IPS DF 6.9 (cell line): ENCODE results near the gene ASPG.

ENCODE experiments used
- DNase-seq: peaks from one replicate; pipeline ENCODE4 v3.0.0-alpha.2; 2013; ENCODE audit warnings: low read depth, low spot score
- H3K27ac ChIP-seq: one replicate; pipeline ENCODE4 v1.5.1; 2013; ENCODE audit warnings: low read length, control low read depth
- H3K27me3 ChIP-seq: 2 replicates; pipeline ENCODE4 v1.6.1; 2013; ENCODE audit warnings: mild to moderate bottlenecking, low read length; ENCODE audit not compliant: control insufficient read depth, insufficient read depth
- H3K36me3 ChIP-seq: 2 replicates; pipeline ENCODE4 v1.6.1; 2013; ENCODE audit warnings: low read length; ENCODE audit not compliant: control insufficient read depth, insufficient read depth
- H3K4me1 ChIP-seq: 2 replicates; pipeline ENCODE4 v1.6.1; 2013; ENCODE audit warnings: low read length; ENCODE audit not compliant: control insufficient read depth, insufficient read depth
- H3K4me3 ChIP-seq: 2 replicates; pipeline ENCODE4 v1.5.1; 2013; ENCODE audit warnings: mild to moderate bottlenecking, low read length
- H3K9me3 ChIP-seq: 2 replicates; pipeline ENCODE4 v1.6.1; 2013; ENCODE audit warnings: low read length, inconsistent platforms; ENCODE audit not compliant: control insufficient read depth, insufficient read depth
- WGBS: extraction: QIAGEN DNeasy Blood & Tissue Kit; methylation state at CpG from one replicate; pipeline ENCODE4 v1.1.7; 2013; ENCODE audit warnings: mixed read lengths, missing lambda C conversion rate; ENCODE audit not compliant: insufficient read length, insufficient coverage; 5-methylcytosine and 5-hydroxymethylcytosine counted together

The ASPG gene

DNA sequence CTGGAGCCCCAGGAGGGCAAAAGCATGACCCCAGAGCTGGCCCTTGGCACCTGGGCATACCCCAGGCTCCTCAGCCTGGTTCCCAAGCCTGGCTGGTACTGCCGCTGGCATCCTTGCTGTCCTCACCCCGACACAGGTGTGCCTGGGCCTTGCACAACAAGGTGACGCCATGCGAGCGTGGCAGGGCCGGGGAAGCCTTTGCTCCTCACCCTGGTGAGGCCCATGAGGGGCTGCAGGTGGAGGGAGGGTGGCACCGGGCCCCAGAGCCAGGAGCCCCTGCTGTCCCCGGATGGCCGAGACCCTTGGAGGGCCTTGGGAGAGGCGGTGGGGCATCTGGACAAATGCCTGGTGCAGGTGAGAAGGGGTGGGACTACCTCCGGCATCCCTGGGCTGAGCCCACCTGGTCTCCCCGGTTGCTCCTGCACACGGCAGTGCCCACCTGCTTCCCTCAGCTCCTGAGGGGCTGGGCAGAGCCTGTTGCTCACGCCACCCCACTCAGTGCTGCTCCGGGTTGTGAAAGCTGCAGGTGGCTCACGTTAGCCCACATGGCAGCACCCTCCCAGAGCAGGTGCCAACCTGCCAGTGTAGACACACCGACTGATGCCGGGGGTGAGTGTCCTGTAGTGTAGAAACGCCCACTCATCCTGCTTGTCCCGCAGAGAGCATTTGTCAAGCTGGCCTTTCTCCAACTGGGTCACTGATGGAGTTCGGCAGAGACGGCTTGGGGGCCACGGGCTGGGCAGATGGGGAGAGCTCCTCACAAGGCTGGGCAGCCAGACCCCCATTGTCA lies 28.3 kb downstream of the ASPG start:
- no peak overlapping the region for H3K27ac ChIP-seq
- peaks cover 3% of the 10 kb centered on the region for H3K4me1 ChIP-seq
- peaks cover 12% of the 10 kb centered on the region; the same call in 1 of the 2 replicates for H3K27me3 ChIP-seq
- no peak overlapping the region for H3K4me3 ChIP-seq
- WGBS: no CpG with 5 or more reads among the region's 23 CpGs
- H3K36me3 ChIP-seq: no peaks in the 10 kb centered on the region; the same call in 1 of the 2 replicates
- no peaks in the 10 kb centered on the region for H3K9me3 ChIP-seq
- DNase-seq: no peak

DNA sequence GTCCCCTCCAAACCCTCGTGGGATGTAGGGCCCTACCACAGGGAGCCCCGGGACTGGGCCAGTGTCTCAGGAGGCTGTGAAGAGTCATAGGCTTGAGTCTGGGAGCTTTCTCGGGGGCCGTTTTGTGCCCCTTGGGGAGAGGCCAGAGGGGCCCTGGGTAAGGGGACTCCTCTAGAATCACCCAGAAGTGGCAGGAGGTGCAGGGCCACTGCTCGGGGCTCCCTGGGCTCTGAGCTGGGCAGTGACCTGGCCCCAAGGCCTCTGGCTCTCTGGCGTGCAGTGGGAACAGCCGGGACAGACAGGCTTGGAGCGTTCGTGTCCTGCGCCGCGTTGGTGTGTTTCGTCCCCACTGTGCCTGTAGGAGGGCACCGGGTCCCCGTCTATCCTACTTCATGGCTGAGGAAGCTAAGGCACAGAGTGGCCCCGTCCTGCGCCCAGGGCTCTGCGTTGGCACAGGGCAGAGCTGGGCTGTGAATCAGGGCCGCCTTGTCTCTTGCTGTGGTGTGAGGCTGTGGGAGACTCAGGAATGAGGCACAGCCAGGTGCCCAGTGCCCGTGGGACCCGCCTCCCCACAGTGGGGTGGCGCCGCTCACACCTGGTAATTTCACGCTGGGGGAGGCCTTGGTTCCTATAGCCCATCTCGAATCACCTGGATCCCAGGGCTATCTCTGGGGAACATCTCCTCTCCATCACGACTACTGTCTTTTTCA lies 29.1 kb downstream of the ASPG start:
- H3K36me3 ChIP-seq: no peaks in the 10 kb centered on the region; the same call in 1 of the 2 replicates
- DNase-seq: no peak
- H3K4me1 ChIP-seq: peaks cover 2% of the 10 kb centered on the region
- no peak overlapping the region for H3K4me3 ChIP-seq
- no peak overlapping the region for H3K27ac ChIP-seq
- no CpG with 5 or more reads among the region's 26 CpGs for WGBS
- H3K27me3 ChIP-seq: peaks cover 12% of the 10 kb centered on the region; the same call in 1 of the 2 replicates
- H3K9me3 ChIP-seq: no peaks in the 10 kb centered on the region

DNA sequence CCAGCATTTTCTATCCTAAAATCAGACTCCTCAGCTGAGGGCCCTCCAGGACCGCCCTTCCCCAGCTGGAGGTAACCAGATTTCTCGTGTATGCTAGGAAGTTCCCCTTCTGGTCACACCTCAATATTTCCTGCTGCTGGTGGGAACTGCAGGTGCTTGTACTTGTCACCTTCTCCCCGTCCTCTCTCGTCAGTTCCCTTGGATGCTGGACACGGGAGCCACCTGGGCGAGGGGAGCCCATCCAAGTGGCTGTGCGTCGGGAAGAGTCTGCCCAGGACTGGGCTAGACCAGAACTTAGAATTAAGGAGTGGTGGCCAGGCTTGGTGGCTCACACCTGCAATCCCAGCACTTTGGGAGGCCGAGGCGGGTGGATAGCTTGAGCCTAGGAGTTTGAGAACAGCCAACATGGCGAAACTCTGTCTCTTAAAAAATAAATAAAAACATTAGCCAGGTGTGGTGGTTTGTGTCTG lies 29.7 kb downstream of the ASPG start:
- no peak overlapping the region for H3K4me3 ChIP-seq
- no CpG with 5 or more reads among the region's 11 CpGs for WGBS
- H3K27me3 ChIP-seq: peaks cover 12% of the 10 kb centered on the region; the same call in 1 of the 2 replicates
- H3K9me3 ChIP-seq: no peaks in the 10 kb centered on the region
- H3K36me3 ChIP-seq: no peaks in the 10 kb centered on the region
- no peak for DNase-seq
- H3K4me1 ChIP-seq: peaks cover 2% of the 10 kb centered on the region
- H3K27ac ChIP-seq: no peak overlapping the region

DNA sequence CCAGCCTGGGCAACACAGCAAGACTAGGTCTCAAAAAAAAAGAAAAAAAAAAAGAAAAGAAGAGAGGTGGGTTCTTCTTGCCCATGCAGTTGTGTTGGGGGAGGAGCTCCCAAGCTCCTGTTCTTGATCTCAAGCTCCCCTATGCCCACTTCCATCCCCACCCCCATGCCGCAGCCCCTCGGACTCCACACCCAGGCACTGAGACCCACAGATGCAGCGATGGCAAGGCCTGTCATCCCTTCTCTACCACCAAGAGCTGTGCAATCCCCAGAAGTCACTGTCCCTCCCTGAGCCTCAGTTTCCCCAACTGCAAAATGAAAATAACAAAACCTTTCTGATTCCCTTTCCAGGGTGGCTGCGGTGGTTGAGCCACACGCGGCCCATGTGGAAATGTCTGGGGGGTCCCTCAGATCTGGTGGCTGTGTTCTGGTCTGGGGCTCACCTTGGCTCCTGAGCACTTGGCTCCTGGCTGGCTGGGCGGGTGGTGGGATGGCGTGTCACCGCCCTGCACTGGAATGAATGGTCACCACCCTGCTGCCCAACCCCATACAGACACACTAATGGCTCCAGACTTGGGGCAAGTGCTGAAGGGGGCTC lies 30.3 kb downstream of the ASPG start:
- Histone ChIP-seq H3K36me3 (no peaks in the 10 kb centered on the region), H3K4me3 (no peak overlapping the region), H3K9me3 (no peaks in the 10 kb centered on the region), H3K27me3 (peaks cover 12% of the 10 kb centered on the region; the same call in 1 of the 2 replicates), H3K27ac (no peak overlapping the region), H3K4me1 (peaks cover 2% of the 10 kb centered on the region; the same call in 1 of the 2 replicates)
- WGBS: no CpG with 5 or more reads among the region's 9 CpGs
- DNase-seq: no peak

DNA sequence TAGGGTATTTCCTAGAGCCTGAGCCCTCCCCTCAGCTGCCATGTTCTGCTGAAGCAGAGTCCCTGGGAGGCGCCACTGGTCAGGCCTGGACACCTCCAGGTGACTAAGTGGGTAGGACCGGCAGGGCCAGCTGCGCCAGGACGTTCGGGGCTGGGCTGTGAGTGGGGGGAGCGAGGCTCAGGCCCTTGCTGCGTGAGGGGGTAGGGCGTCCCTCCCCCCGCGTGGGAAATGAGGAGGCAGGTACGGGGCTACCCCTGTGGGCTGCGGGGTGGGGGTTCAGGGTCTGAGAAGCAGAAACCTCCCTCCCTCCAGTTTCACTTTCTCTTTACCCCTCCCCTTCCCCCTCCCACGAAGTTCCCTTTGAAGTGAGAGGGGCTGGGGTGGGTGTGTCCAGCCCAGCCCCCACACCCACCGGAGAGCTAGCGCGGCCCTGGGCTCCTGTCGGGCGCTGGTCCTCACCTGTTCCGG lies 30.8 kb downstream of the ASPG start:
- peaks cover 12% of the 10 kb centered on the region; the same call in 1 of the 2 replicates for H3K27me3 ChIP-seq
- H3K9me3 ChIP-seq: no peaks in the 10 kb centered on the region
- WGBS: no CpG with 5 or more reads among the region's 19 CpGs
- H3K4me1 ChIP-seq: peaks cover 2% of the 10 kb centered on the region; the same call in 1 of the 2 replicates
- no peak for DNase-seq
- peak overlapping the region; percentile 36; the same call in 1 of the 2 replicates for H3K4me3 ChIP-seq
- H3K36me3 ChIP-seq: no peaks in the 10 kb centered on the region
- no peak overlapping the region for H3K27ac ChIP-seq

DNA sequence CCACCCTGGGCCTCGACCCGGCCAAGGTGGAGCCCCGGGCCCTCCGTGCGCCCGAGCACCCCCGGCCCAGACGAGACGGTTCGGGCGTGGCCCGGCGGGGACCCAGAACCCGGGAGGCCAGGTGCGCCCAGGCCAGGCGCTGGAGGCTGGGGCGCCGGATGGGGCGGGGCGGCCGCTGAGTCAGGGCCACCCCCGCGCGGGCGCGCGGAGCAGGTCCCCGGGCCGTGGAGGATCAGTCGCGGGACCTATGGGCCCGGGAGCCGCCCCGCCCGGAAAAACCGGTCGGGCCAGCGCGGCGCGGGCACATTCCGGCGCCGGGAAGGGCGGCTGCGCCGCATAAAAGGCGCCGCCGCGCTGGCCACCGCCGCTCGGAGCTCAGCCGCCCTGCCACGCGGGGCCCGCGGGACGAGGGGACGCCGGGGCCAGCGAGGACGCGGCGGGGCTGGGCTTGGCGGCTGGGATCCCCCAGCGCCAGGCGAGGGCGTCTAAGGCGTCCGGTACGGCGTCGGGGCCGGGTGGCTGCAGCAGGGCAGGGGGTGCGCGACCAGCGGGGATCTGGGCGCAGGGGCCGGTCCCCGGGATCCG lies 31.3 kb downstream of the ASPG start:
- Histone ChIP-seq H3K36me3 (no peaks in the 10 kb centered on the region), H3K27ac (no peak overlapping the region), H3K4me1 (peaks cover 2% of the 10 kb centered on the region; the same call in 1 of the 2 replicates), H3K4me3 (peak overlapping the region; percentile 36; the same call in 1 of the 2 replicates), H3K9me3 (no peaks in the 10 kb centered on the region), H3K27me3 (peaks cover 12% of the 10 kb centered on the region; the same call in 1 of the 2 replicates)
- no CpG with 5 or more reads among the region's 83 CpGs for WGBS
- no peak for DNase-seq

DNA sequence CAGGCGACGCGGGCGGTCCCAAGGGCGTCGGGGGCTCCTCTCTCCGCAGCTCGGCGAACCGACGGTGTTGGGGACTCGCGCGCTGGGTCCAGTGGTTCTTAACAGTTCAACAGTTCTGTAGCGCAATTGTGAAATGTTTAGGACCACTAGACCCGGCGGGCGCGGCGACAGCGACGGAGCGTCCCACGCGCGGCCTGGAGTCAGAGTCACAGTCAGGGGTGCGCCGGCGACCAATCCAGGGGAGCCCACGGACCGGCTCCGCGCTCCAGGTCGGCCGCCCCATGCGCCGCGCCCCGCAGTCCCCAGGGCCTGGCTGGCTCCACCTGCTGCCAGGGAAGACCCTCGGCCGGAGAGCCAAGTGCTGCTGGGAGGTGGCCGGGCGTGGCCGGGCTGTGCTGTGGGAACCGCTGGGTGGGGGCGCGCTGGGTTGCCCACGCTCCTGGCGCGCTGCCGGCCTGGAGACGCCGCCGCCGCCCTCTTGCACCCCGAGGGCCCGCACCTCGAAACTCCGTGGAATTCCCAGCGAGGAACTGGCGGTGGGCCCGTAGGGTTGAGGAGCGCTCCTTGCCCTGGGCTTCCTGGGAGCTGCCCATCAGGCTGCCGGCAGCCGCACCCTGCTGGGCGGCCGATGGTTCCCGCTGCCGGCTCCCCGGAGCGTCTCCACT lies 32.0 kb downstream of the ASPG start:
- Histone ChIP-seq H3K27ac (no peak overlapping the region), H3K9me3 (no peaks in the 10 kb centered on the region), H3K4me1 (peaks cover 2% of the 10 kb centered on the region; the same call in 1 of the 2 replicates), H3K36me3 (no peaks in the 10 kb centered on the region), H3K27me3 (peaks cover 12% of the 10 kb centered on the region; the same call in 1 of the 2 replicates), H3K4me3 (peak overlapping the region; percentile 36; the same call in 1 of the 2 replicates)
- WGBS: no CpG with 5 or more reads among the region's 71 CpGs
- no peak for DNase-seq

DNA sequence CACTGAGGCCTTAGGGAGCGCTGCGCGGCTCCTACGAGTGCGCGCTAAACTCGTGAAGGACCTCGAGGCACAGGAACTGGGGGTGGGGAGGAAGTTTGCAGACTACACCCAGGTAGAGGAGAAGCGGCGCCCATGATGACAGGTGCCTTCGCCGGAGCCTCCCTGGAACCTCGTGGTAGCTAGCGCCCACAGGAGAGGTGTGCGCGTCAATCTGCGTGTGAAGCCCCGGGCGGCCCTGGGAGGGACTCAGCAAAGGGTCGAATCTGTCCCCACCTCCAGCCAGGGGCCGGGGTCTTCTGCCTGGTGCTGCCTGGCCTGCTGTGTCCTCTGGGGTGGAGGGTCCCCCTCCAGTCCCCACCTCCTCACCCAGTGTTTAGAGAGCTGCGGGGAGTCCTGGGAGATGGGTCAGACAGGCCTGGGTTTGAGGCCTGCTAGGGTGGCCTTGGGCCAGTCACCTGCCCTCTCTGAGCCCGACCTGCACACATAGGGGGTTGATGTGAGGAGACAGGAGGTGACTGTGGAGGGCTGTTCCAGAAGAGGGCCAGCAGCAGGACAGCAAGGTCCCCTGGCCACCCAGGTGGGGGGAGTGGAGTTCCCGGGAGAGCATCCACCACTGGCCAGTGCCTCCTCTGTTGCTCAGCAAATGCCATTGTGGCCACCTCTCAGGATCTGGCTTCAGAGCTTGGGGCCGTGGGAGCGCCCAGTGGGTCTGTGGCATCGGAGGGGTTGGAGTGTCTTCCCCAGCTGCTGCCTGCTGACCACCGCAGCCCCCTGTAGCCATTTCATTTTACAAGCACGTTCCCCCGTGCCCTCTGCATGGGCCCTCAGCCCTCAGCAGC lies 32.7 kb downstream of the ASPG start:
- H3K4me3 ChIP-seq: no peak overlapping the region
- peaks cover 12% of the 10 kb centered on the region; the same call in 1 of the 2 replicates for H3K27me3 ChIP-seq
- no peak for DNase-seq
- no peaks in the 10 kb centered on the region for H3K36me3 ChIP-seq
- peaks cover 2% of the 10 kb centered on the region; the same call in 1 of the 2 replicates for H3K4me1 ChIP-seq
- no peaks in the 10 kb centered on the region for H3K9me3 ChIP-seq
- no peak overlapping the region for H3K27ac ChIP-seq
- no CpG with 5 or more reads among the region's 30 CpGs for WGBS

DNA sequence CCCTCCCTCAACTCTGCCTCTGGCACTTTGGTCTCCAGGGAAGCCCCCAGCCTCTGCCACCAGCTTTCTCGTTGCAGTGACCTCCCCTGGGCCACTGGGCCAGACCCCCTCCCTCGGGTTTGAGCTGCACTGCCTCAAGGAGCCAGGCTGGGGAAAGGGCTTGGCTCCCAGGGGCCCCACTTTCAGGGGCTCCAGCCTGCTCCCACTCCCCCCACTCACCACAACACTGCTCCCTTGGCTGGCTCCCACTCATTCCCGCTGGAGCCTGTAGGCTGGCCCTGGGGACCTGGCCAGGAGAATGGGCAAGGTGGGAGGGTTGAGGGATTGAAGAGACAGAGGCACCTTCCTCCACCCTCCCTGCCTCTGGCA lies 33.6 kb downstream of the ASPG start:
- peaks cover 2% of the 10 kb centered on the region; the same call in 1 of the 2 replicates for H3K4me1 ChIP-seq
- no peak for DNase-seq
- H3K4me3 ChIP-seq: no peak overlapping the region
- no peak overlapping the region for H3K27ac ChIP-seq
- WGBS: no CpG with 5 or more reads among the region's 3 CpGs
- no peaks in the 10 kb centered on the region for H3K9me3 ChIP-seq
- H3K27me3 ChIP-seq: peaks cover 12% of the 10 kb centered on the region; the same call in 1 of the 2 replicates
- no peaks in the 10 kb centered on the region for H3K36me3 ChIP-seq
